Measurements from ENCODE around the gene SFPQ.

SFPQ gene

GRCh38 chr1:35201631-35202030, 8.7 kb upstream of the SFPQ start:
- no peak overlapping the region for H3K4me3 ChIP-seq (ENCODE audit: low read length)

GRCh38 chr1:35192056-35192852, 691 bp downstream of the SFPQ start:
- peak overlapping the region; percentile 99 for H3K4me3 ChIP-seq (ENCODE audit: low read length)
- TF ChIP-seq ZNF274 (IDR thresholded peaks at IDR 0.05; ENCODE audit: low read depth, low read length): no peak

More at GRCh38 chr1:35201631-35202030, 8.7 kb upstream of the SFPQ start:
- TF ChIP-seq ZNF274 (IDR thresholded peaks at IDR 0.05; ENCODE audit: low read depth, low read length): no peak

- peak overlapping the region; percentile 99 for H3K4me3 ChIP-seq (ENCODE audit: low read length)
- no peak for TF ChIP-seq ZNF274 (IDR thresholded peaks at IDR 0.05; ENCODE audit: low read depth, low read length)
Observed at GRCh38 chr1:35191429-35192055, 1.4 kb downstream of the SFPQ start.

- TF ChIP-seq ZNF274 (IDR thresholded peaks at IDR 0.05; ENCODE audit: low read depth, low read length): no peak
- H3K4me3 ChIP-seq (ENCODE audit: low read length): peak overlapping the region; percentile 99
Observed at GRCh38 chr1:35190784-35191183, 2.2 kb downstream of the SFPQ start.

- TF ChIP-seq ZNF274 (IDR thresholded peaks at IDR 0.05; ENCODE audit: low read depth, low read length): no peak
- no peak overlapping the region for H3K4me3 ChIP-seq (ENCODE audit: low read length)
Observed at GRCh38 chr1:35188578-35189392, 4.2 kb downstream of the SFPQ start.

- TF ChIP-seq ZNF274 (IDR thresholded peaks at IDR 0.05; ENCODE audit: low read depth, low read length): no peak
- H3K4me3 ChIP-seq (ENCODE audit: low read length): no peak overlapping the region
Observed at GRCh38 chr1:35187816-35188342, 5.1 kb downstream of the SFPQ start.

- TF ChIP-seq ZNF274 (IDR thresholded peaks at IDR 0.05; ENCODE audit: low read depth, low read length): no peak
- H3K4me3 ChIP-seq (ENCODE audit: low read length): no peak overlapping the region; the same call in 1 of the 2 replicates
Observed at GRCh38 chr1:35186239-35186638, 6.7 kb downstream of the SFPQ start.

- no peak for TF ChIP-seq ZNF274 (IDR thresholded peaks at IDR 0.05; ENCODE audit: low read depth, low read length)
Observed at GRCh38 chr1:35185200-35185599, 7.7 kb downstream of the SFPQ start.

GRCh38 chr1:35184495-35185199, 8.3 kb downstream of the SFPQ start:
- TF ChIP-seq ZNF274 (IDR thresholded peaks at IDR 0.05; ENCODE audit: low read depth, low read length): no peak
- H3K4me3 ChIP-seq (ENCODE audit: low read length): no peak overlapping the region

More at GRCh38 chr1:35185200-35185599, 7.7 kb downstream of the SFPQ start:
- H3K4me3 ChIP-seq (ENCODE audit: low read length): no peak overlapping the region

- no peak for TF ChIP-seq ZNF274 (IDR thresholded peaks at IDR 0.05; ENCODE audit: low read depth, low read length)
- no peak overlapping the region for H3K4me3 ChIP-seq (ENCODE audit: low read length)
Observed at GRCh38 chr1:35181790-35182455, 11.0 kb downstream of the SFPQ start.

GRCh38 chr1:35180776-35181374, 12.1 kb downstream of the SFPQ start:
- H3K4me3 ChIP-seq (ENCODE audit: low read length): no peak overlapping the region

GRCh38 chr1:35179908-35180307, 13.0 kb downstream of the SFPQ start:
- no peak for TF ChIP-seq ZNF274 (IDR thresholded peaks at IDR 0.05; ENCODE audit: low read depth, low read length)
- no peak overlapping the region for H3K4me3 ChIP-seq (ENCODE audit: low read length)

More at GRCh38 chr1:35180776-35181374, 12.1 kb downstream of the SFPQ start:
- TF ChIP-seq ZNF274 (IDR thresholded peaks at IDR 0.05; ENCODE audit: low read depth, low read length): no peak
